Measurements from ENCODE around the gene INTS1.

Gene INTS1

DNA sequence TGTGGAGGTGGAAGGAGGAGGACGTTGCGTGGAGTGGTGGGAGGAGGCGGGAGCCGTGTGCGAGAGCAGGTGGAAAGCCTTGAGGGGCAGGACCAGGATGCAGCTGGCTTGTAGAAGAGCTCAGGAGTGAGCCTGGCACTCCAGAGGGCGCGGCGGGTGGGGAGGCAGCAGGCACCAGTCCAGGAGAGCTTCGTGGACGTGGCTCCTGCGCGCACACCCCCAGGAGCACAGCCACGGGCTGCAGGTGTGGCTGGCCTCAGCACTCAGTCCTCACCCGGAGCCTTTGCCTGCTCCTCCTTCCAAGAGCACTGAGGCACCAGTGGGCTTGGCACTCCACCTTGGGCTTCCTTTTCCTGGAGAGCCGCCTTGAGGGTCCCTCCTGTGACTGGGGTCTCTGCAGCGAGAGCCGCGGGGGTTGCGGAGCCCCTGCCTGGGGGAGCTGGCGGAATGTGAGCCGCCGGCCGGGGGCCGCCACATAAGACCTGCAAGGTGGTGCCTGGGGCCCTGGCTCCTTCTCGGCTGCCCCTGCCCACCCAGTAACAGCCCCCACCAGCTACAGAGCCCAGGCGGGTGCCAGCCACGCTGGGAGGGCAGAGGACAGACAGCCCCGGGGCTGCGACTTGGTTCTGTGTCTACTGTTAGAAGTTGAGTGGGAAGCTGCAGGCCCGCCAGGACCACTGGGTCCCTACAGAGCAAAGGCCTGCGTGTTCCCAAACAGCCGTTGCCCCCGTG, 37.4 kb upstream of the INTS1 start:
- no peak for DNase-seq (ENCODE audit: low spot score)

DNA sequence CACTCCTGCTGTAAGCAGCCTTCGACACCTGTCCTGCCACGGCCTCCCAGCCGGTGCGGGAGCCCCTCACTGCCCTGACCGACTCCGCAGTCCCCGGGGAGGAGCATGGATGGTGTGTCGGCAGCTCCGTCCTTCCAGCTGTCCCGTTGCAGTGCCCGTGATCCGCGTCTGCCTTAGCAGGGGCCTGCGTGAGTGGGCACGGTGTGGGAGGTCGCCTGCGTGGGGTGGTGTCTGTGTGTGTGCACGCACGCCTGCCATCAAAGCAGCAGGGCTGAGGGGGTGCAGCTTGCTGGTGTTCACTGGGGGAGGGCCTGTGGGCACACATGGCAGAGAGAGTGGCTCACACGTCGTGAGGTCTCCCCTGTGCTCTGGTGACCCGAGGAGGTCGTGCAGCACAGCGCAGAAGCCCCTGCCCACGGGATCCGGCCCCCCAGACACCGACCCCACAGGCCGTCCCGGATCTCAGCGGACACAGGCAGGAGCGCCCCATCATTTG, 36.6 kb upstream of the INTS1 start:
- DNase-seq (ENCODE audit: low spot score) = no peak

DNA sequence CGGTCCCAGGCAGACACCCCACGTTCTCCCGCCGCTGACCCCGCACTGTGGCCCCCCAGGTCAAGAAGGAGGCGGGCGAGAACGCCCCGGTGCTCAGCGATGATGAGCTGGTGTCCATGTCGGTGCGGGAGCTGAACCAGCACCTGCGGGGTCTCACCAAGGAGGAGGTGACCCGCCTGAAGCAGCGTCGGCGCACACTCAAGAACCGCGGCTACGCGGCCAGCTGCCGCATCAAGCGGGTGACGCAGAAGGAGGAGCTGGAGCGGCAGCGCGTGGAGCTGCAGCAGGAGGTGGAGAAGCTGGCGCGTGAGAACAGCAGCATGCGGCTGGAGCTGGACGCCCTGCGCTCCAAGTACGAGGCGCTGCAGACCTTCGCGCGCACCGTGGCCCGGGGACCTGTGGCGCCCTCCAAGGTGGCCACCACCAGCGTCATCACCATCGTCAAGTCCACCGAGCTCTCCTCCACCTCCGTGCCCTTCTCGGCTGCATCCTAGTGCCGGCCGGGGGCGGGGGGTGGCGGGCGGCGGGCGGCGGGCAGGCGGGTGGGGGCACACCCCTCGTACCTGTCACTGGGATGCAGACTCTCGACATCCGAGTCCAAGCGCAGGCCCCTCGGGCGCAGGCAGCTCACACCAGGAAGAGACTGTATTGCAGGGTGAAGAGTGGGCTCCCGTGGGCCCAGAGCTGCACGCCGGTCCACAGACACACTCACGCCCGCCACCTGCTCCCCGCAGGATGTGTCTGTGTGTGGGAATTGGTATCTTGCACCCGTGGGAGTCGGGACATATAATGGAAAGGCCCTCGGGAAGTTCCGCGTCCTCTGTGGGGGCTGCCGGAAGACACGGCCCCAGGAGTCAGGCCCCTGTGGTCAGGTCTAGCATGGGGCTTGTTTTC, 35.9 kb upstream of the INTS1 start:
- DNase-seq (ENCODE audit: low spot score) = no peak

DNA sequence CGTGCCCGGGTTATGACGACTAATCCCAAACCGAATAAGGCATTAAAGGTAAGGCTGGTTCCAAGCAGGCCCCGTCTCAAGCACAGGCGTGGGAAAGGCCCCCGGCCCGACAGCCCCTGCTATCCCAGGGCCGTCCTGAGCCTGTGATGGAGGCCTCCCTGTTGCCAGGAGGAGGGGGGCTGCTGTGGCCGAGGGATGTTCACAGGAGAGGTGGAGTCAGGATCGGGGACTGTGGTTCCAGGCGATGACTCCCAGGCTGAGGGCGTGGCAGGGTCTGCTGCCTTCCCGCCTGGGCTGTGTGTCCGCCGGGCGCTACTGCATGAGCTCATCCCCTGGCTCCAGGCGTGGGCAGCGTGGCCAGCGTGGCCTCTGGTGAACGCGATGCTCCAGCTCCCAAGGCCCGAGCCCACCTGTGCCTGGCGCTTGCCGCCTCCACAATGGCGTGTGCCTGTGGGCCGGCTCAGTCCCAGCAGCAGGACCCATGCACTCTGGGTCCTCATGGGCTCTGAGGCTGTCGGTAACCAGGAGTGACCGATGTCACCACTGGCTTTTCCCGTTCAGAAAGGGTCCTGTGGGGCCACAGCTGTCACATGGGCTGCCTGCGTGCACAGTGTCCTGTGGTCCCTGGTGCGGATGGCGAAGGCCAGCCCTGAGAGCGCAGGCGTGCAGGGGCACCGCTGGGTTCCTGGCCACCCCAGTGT, 35.1 kb upstream of the INTS1 start:
- no peak for DNase-seq (ENCODE audit: low spot score)

DNA sequence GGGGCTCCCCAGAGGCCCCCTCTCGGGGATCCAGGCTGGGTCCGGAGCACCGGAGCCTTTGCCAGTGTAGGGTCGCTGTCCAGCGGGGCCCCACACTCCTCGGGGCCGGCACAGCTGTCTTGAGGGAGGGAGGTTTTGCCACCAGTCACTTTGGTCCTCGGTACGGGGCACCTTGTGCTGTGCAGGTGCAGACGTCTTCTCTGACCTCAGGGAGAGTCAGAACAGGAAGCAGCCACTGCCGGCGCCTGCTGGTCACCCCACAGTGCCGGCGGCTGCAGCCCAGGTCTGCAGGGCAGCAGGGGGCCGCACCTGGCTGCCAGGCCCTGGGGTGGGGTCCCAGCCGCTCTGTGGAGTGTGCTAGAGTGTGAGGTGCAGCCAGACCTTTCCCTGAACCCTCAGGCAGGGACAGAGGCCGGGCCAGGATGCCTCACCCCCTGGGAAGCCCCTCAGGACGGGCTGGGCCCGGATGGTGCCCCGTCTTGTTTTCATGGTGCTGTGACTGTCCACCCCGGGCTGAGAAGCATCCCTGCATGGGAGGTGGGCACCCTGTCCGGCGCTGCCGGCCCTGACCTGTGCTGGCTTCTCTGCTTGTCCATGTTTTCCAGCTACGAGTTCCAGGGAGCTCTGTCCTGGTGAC, 34.5 kb upstream of the INTS1 start:
- no peak for DNase-seq (ENCODE audit: low spot score)

DNA sequence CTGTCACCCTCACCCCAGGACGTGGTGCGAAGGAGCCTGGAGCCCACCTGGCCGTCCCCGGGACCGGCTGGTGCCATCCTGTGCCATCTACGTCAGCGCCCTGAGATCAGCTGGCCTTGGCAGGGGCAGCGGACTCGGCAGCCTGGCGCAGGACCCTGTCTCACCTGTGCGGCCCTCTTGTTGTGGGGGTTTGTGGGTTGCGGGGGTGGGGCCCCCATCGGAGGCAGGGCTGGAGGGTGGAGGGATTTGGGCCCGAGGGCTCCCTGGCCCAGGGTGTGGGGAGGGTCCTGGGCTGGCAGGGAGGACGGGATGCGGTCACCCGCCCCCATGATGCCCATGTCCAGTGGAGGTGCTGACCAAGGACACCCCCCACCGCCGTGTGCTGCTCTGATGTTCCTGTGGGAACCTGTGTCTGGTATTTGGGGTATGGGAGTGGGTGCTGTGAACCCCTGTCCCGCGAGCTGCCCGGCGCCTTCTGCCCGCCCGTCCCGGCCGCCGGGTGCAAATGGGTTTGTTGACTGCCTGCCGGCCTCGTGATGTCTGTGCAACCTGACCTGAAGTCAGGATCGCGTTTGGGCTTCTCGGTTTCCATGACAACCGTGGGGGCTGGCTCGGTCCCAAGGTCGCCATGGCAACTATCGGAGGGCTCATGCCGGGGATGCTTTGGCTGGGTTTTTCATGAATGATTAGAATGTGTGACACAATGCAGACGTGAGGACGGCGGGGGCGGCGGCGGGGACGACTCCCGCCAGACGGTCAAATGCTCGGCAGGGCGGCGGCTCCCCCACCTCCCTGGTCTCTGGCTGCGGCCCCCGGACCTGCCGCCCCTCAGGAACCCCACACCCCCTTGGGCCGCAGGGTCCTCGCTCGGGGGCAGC, 33.6 kb upstream of the INTS1 start:
- no peak for DNase-seq (ENCODE audit: low spot score)

DNA sequence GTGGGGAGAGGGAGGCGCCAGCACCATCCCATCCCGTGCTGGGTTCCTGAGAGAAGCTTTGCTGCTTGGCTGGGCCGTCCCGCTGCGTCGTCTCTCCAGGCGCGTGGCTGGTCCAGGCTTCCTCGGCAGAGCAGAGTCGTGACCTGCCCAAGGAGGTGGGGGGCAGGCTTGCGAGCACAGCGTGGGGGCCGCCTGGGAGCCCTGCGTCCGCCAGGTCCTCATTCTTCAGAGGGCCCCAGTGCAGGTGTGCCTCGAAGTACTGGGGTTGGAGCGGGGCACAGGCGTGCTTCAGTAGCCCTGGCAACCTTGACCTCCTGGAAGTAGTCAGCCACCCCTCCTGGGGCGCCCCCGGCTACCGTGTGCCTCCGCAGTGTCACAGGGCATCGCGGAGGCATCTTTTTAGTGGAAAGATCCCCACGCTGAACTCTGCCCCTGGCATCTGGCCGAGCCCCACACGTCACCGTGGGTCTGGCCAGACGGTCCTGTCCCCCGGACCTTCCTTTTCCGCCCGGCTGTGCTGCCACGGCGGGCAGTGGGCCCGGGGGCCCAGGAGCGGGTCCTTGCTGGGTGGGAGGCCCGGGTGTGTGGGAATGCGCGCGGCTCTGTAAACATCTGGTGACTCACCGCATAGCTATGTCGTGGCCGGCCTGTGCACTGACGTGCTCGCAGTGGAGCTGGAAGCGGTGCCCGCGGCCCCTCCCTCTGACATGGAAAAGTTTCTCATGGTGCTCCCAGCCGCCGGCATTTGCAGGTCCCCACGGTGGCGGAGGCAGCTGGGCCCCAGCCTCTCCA, 32.8 kb upstream of the INTS1 start:
- DNase-seq (ENCODE audit: low spot score) = no peak

DNA sequence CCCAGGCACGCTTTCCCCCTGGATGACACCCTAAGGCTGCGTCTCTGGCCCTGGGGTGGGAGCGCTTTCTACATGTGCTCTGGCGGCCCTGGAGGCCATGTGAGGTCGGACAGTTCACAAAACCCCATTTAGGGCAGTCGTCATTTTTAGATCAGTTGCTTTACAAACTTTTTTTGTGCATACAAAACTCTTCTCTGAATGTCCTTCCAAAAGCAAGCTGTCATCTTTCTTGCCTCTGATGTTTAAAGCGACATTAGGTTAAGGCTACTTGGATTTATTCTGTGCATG, 32.2 kb upstream of the INTS1 start:
- DNase-seq (ENCODE audit: low spot score) = no peak

DNA sequence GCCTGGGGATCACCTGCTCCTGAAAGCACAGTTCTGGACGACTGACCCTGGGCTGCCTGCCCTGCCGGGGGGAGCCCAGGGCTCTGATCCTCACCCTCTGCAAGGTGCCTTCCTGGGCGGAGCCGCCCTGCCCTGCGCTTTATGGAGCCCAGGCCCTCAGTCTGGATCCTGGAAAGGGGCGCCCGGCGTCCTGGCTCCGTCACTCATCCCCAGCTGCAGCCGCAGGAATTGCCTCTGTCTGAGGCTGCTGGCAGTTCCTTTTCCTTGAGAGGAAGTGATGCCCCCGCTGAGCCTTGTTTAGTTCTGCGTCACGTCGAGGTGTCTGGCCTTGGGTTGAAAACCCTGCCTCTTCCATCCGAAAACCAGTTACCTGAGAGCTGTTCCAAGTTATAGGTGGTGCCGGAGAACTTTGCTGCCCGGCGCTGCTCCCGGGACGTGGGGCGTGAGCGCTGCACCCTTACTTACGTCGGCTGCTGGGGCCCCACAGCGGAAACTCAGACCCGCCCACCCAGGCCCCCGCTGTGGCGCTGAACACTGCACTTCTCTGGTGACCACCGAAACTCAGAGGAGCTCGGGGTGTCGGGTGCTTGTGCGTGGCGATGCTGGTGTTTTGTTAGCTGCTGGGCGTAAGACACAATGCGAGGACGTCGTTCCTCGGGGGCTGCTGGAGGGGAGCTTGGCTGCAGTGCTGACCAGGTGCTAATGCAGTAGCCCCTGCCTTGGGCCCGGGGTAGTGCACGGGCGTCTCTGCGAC, 31.7 kb upstream of the INTS1 start:
- DNase-seq (ENCODE audit: low spot score) = no peak

DNA sequence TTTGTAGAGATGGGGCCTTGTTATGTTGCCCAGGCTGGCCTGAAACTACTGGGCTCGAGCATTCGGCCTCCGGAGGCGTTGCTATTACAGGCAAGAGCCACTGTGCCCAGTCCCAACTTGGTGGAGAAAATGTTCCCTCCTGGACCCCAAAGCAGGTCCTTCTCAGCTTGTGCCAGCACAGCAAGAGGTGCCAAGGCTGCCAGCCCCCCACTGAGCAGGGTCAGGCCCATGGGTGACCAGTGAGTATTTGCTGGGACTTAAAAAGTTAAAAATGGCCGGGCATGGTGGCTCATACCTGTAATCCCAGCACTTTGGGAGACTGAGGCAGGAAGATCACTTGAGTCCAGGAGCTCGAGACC, 30.9 kb upstream of the INTS1 start:
- DNase-seq (ENCODE audit: low spot score) = no peak

DNA sequence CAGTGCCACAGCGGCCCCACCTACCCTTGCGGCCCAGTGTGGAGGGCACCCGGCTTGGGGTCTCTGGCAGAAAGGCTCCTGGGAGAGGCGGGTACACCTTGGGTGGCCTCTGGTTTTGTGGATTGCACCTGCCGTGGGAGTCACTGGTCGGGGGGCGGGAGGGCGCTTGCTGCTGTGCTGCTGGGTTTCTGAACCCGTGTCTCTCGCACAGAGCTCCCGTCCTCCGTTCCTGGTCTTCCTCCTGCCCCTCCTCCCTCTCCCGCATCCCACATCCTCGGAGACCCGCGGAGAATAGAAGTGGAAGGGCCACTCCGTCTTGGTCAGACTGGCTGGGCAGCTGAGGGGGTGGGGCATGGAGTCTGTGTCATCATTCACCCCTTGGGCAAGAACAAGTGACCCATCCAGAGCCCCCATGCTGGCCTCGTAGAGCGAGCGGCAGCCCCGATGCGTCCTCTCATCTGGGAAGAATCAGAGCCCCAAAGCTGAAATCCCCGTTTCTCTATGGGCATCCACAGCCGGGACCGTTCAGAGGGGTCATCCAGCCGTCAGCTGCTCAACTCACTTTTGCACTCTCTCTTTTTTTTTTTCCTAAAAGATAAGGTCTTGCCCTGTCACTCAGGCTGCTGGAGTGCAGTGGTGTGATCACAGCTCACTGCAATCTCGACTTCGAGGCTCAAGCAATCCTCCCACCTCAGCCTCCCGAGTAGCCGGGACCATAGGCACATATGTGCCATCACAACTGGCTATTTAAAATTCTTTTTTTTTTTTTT, 30.3 kb upstream of the INTS1 start:
- DNase-seq (ENCODE audit: low spot score) = no peak

DNA sequence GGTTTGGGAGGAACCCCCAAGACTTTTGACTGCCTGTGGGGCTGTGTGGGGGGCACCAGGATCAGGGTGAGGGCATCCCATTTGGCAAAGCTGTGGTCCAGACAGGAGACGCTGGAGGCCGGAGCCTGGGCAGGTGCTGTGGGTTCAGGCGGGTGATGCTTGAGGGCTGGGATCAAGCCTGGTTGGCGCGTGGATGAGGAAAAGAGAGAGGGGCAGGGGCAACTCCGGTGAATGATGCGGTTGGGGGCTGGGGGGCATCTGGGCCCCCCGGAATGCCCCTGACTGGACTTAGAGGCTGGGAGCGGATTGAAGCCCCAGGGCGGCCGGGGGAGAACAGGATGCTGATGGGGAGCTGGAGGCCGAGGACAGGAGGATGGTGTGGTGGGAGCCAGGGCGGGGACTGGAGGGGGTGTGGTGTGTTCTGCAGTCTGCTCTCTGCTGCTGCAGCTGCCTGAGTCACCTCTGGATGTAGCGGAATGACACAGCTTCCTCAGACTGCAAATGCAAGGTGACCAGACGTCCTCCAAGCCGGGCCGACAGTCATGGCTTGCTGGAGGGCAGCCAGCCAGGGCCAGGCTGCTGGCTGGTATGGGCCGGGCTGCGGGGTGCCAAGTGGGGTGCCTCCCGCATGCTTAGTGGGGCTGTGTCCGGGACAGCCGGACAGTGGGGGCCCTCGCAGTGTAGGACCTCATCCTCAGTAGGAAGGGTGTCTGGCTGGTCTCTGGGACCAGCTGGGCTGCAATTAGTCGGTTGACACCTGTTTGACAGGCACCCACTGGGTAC, 29.5 kb upstream of the INTS1 start:
- peak; percentile 23 for DNase-seq (ENCODE audit: low spot score)

DNA sequence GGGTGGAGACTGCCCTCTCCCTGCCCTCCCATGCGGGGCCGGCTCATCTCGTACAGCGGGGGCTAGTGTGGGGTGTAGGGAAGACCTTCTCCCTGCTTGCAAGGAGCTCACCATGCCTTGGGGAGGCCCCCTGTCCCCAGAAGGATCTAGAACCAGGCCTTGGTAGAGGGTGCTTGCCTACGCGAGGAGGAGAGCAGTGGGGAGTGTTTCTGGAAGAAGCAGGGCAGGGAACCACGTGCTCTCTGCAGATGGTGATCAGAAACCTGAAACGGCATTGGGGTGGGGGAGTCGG, 29.0 kb upstream of the INTS1 start:
- DNase-seq (ENCODE audit: low spot score) = no peak

DNA sequence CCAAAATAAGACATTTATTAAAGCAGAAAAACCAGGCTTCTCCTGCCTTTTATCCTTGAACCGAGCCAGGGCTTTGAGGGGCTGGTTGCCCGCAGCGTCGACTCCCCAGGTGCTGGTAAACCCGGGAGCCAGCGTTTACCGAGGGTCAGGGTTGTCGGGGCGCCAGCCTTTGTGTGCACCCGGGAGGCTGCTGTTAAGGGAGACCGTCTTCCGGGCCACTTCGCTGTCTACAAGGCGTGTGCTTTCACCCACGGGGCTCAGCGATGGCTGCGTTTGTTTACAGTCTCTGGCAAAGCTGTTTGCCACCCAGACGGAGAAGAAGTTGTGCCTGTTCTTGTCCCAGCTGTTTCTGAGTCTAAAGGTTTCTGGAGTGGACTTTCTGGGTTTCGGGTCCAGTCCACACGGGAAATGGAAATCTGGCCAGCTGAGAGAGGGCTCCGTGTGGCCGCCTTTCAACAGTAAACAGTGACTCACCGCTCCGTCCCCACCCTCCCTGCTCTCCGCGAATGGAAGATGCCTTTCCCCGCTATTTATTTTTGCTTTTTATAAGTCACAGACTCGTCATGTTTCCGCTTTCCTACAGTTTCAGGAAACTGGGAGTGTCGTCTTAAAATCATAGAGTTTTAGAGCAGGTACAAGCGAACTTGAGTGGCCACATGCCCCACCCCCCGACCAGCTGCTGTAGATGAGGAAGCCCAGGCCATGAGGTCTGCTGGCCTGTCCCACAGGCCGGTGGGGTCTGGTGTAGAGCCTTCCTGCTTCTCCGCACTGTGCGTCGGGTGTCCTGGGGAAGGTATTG, 28.5 kb upstream of the INTS1 start:
- peak; percentile 78 for DNase-seq (ENCODE audit: low spot score)

DNA sequence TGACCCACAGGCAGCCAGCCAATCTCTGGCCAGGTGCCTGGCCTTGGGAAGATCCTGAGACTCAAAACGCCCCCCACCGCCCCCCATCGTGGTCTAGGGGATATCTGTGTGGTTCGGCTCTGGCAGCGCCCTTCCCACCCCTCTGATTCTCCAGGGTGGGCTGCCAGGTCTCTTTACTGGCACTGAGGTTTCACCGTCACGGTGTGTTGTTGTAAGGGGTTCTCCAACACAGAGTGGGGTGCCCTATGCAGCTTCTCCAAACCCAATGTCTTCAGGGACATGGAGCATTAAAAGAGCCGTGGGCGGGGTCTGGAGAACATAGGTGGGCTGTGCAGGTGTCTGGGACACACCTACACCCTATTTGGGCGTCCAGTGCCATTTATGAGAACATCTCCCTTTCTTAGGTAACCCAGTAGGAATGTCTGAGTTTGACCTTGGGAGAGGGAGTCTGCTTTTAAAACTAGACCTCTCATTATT, 27.8 kb upstream of the INTS1 start:
- no peak for DNase-seq (ENCODE audit: low spot score)

DNA sequence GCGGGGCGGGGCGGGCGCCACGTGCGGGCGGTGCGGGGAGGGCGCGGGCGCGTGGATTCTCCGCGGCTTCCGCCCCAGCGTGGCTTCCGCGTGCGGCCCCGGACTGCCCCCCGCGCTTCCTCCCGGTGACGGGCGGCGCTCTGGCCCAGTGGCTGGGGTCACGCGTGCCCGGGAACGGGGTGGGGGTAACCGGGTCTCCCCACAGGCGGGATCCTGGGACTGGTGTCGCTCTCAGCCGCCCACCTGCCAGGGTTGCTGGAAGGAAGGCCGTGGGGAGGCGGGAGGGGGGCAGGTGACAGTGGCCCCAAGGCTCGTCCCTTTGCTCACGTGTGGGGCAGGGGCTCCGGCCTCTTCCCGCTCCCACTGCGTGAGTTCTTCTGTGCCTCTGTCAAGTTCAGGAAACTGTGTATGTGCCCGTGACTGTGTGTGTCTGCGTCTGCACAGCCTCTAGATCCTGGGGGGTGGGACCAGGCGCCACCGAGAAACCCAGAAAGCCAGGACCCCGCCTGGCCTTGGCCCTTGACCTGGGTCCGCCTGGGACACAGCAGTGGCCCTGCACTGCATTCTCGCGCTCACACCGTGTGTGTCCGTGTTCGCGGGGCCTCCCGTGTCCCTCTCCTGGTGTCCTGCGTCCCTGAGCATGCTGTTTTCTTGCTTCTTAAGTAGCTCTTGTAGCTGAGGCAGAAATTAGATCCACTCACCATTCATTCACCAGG, 27.2 kb upstream of the INTS1 start:
- peak; percentile 31 for DNase-seq (ENCODE audit: low spot score)

DNA sequence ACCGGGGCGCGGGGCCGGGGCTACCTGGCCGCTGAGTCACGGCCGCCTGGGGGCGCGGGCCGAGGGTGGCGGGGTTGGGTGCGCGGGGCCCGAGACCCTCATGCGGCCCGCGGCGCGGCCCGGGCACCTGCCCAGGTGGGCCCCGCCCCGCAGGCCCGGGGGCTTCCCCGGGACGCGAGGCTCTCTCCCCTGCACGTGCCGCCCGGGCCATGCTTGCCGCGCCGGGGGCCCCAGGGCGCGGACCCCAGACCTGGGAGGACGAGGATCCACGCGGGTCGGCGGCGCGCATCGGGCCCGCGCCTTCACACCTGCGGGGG, 26.7 kb upstream of the INTS1 start:
- no peak for DNase-seq (ENCODE audit: low spot score)

Measured in CD4-positive, alpha-beta T cell treated with Interleukin-2 at 100 ng/mL for 4 hours (primary cell).